GM11168 (cell line): Measurements from ENCODE around the gene C16orf86.

Source experiments
- in situ Hi-C: fragments of 300-500 bp; cut with MboI; formaldehyde crosslinking; loops from one replicate; pipeline ENCODE4 v1.12.0; 2022; ENCODE audit warnings: low sequenced_read_pairs; ENCODE audit not compliant: unreplicated experiment

Gene C16orf86

GRCh38 chr16:67653128-67653788, 13.4 kb upstream of the C16orf86 start:
- in situ Hi-C loops = no loop called here

GRCh38 chr16:67653789-67654402, 12.7 kb upstream of the C16orf86 start:
- in situ Hi-C loops = no loop called here

GRCh38 chr16:67654403-67654911, 12.2 kb upstream of the C16orf86 start:
- in situ Hi-C loops = no loop called here

GRCh38 chr16:67655363-67655762, 11.3 kb upstream of the C16orf86 start:
- in situ Hi-C loops = no loop called here

- in situ Hi-C loops = no loop called here
These were observed 10.1 kb upstream of the C16orf86 start for GRCh38 chr16:67656344-67657016.

GRCh38 chr16:67657017-67657608, 9.5 kb upstream of the C16orf86 start:
- in situ Hi-C loops = no loop called here

GRCh38 chr16:67657751-67658518, 8.7 kb upstream of the C16orf86 start:
- in situ Hi-C loops = no loop called here

- in situ Hi-C loops = no loop called here
These were observed 7.6 kb upstream of the C16orf86 start for GRCh38 chr16:67658849-67659674.

- in situ Hi-C loops = no loop called here
These were observed 6.7 kb upstream of the C16orf86 start, which contains the start of gene ACD for GRCh38 chr16:67659675-67660563. Gene ACD, minus strand, starts transcription at chr16:67660260. Its CDS starts 40 bp downstream, at chr16:67660220.

- in situ Hi-C loops = no loop called here
These were observed 6.0 kb upstream of the C16orf86 start, which contains the start of gene PARD6A for GRCh38 chr16:67660564-67661028. Gene PARD6A, plus strand, starts transcription at chr16:67660960. Its CDS starts 79 bp downstream, at chr16:67661039.

GRCh38 chr16:67661101-67661761, 5.4 kb upstream of the C16orf86 start:
- in situ Hi-C loops = no loop called here

GRCh38 chr16:67661886-67662652, 4.5 kb upstream of the C16orf86 start:
- in situ Hi-C loops = no loop called here

- in situ Hi-C loops = no loop called here
These were observed 4.0 kb upstream of the C16orf86 start for GRCh38 chr16:67662653-67663010.

GRCh38 chr16:67663151-67663876, 3.3 kb upstream of the C16orf86 start:
- in situ Hi-C loops = no loop called here

- in situ Hi-C loops = no loop called here
These were observed 2.8 kb upstream of the C16orf86 start for GRCh38 chr16:67663877-67664222.

- in situ Hi-C loops = no loop called here
These were observed 2.4 kb upstream of the C16orf86 start for GRCh38 chr16:67664258-67664657.
